Measurements from ENCODE around the gene SRXN1.

The SRXN1 gene

DNA sequence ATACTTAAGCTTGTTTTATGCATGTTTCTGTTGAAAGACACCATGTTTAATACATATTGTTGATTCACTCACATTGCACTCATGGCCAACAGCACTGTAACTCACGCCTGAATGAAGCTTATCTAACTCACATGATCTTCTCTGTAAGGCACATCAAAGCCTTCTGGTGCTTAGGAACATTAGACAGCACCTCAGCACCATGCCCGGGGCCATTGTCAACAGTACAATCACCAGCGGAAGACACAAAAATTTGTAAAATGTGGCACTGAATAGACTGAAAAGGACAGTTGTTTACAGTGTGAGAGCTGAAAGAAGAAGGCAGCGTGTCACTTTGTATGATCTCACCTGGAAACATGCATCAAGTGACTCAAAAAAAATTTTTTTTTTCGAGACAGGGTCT lies 34.0 kb downstream of the SRXN1 start:
- WGBS, 2 experiments (ENCODE audit: insufficient coverage in 2 of 2): 92 to 95% methylated on average over 4 to 5 of the region's 5 CpGs
- Histone ChIP-seq H3K27ac (ENCODE audit: low read depth, low read length, severe bottlenecking) (no peak overlapping the region), H3K4me3 (ENCODE audit: extremely low read depth, insufficient read depth, low read length, poor library complexity, severe bottlenecking) (no peak overlapping the region), H3K4me1 (ENCODE audit: control insufficient read depth, insufficient read depth, low read length, poor library complexity, severe bottlenecking) (peaks cover 8% of the 10 kb centered on the region), H3K9me3 (ENCODE audit: control insufficient read depth, low read length) (peaks cover 10% of the 10 kb centered on the region), H3K36me3 (ENCODE audit: control insufficient read depth, insufficient read depth, low read length) (no peaks in the 10 kb centered on the region)

DNA sequence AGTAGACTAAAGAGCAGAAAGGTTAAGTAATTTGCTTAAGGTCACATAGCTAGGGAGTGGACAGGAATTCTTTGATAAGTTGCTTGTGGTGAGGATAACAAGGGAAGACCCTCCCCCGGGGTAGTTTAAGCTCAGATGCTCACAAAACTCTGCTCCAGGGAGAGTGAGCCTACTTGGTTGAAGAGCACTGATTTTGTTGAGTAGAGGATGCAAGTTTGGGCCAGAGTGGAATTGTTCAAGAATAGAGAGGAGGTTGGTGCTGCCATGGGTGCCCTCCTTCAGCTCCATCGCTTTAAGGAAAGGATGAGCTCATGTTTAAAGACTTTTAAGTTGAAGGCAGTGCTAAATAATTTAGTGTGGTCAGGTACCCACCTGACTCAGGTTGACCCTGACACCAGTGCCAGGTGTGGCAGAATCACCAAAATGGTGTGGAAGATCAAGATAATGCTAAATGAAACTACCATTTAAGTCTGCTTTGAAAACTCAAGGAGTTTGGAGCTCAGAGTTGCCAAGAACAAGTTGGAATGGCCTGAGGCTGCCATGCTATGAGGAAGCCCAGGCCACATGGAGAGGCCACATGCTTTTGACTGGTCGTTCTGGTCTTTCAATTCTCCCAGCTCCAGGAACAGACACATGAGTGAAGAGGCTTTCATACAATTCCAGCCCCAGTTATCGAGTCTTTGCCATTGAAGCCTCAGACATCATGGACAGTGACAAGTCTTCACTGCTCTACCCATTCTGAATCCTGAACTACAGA lies 34.9 kb downstream of the SRXN1 start:
- 96 to 97% methylated on average over 3 to 4 of the region's 4 CpGs for WGBS, 2 experiments (ENCODE audit: insufficient coverage in 2 of 2)
- Histone ChIP-seq H3K4me3 (ENCODE audit: extremely low read depth, insufficient read depth, low read length, poor library complexity, severe bottlenecking) (no peak overlapping the region), H3K9me3 (ENCODE audit: control insufficient read depth, low read length) (peaks cover 10% of the 10 kb centered on the region)

DNA sequence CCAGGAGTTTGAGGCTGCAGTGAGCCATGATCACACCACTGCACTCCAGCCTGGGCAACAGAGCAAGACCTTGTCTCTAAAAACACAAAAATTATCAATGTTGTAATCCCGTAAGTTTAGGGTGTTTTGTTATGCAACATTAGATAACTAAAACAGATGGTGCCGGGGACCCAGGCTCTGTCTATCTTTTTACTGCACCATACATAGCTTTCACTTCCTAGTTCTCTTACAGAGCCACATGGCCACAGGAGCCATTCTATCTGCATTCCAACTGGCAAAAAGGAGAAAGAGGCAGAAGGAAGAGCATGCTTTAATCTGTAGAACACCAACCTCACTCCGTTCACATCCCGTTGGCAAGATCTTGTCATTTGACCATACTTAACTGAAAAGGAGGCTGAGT lies 37.5 kb downstream of the SRXN1 start:
- Histone ChIP-seq H3K9me3 (ENCODE audit: control insufficient read depth, low read length) (peaks cover 10% of the 10 kb centered on the region), H3K36me3 (ENCODE audit: control insufficient read depth, insufficient read depth, low read length) (no peaks in the 10 kb centered on the region), H3K27ac (ENCODE audit: low read depth, low read length, severe bottlenecking) (no peak overlapping the region), H3K4me1 (ENCODE audit: control insufficient read depth, insufficient read depth, low read length, poor library complexity, severe bottlenecking) (peaks cover 15% of the 10 kb centered on the region), H3K4me3 (ENCODE audit: extremely low read depth, insufficient read depth, low read length, poor library complexity, severe bottlenecking) (no peak overlapping the region)
- WGBS, 2 experiments (ENCODE audit: insufficient coverage in 2 of 2): no CpG with 5 or more reads among the region's 4 CpGs

More for the DNA sequence above, 34.9 kb downstream of the SRXN1 start:
- no peak overlapping the region for H3K27ac ChIP-seq (ENCODE audit: low read depth, low read length, severe bottlenecking)
- peaks cover 8% of the 10 kb centered on the region for H3K4me1 ChIP-seq (ENCODE audit: control insufficient read depth, insufficient read depth, low read length, poor library complexity, severe bottlenecking)
- H3K36me3 ChIP-seq (ENCODE audit: control insufficient read depth, insufficient read depth, low read length): no peaks in the 10 kb centered on the region

DNA sequence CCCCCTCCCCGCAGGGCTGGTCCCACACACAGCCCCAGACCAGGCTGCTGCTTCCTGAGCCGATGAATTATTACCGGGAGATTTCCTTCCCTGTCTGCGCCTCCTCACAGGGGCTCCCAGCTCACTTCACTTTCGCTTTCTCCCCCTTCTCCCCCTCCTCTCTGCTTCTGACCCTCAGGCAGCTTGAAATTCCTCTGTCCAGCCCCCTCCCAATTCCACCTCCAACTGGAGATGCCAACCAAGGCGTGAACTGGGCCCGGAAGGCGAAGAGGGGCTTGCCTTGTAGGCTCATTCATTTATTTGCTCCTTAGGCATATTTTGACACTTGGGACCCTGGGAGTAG lies 41.2 kb downstream of the SRXN1 start:
- Histone ChIP-seq H3K4me3 (ENCODE audit: extremely low read depth, insufficient read depth, low read length, poor library complexity, severe bottlenecking) (no peak overlapping the region), H3K27ac (ENCODE audit: low read depth, low read length, severe bottlenecking) (peak overlapping the region; percentile 29), H3K9me3 (ENCODE audit: control insufficient read depth, low read length) (no peaks in the 10 kb centered on the region), H3K36me3 (ENCODE audit: control insufficient read depth, insufficient read depth, low read length) (no peaks in the 10 kb centered on the region), H3K4me1 (ENCODE audit: control insufficient read depth, insufficient read depth, low read length, poor library complexity, severe bottlenecking) (peaks cover 13% of the 10 kb centered on the region)
- 47 to 70% methylated on average over 4 to 7 of the region's 8 CpGs for WGBS, 2 experiments (ENCODE audit: insufficient coverage in 2 of 2)

DNA sequence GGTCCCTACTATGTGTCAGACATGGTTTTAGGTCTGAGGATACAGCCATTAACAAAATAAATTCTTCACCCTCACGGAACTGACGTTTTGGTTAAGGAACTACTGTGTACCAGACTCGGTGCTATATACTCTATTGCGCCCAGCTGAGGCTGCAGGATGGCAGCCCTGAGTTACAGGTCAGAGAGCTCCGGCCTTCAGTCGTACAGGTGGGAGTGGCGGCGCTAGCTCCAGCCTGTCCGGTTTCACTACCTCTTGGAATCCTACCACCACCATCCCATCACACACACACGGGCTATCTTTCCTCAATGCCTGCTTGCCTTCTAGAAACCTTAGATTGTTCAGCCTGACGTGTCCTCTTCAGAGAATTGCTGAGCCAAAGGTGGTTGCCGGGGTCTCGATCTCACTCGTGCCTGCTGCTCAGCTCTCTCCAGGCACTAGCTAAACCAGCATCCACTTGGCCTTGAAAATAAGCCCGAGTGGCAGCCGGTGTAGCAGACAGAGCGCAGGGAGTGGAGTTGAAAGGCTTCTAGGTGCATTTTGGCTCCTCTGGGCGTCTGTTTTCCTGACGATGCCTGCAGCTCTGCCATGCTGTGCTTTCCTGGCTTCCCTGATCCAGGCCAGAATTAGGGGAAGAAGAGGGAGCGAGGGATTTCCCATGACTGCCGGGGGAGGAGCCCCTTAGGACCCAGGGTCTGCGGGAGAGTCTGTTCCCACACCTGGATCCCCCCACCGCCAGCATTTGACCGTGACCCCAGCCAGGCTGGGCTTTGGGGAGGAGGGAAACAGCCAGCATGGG lies 41.8 kb downstream of the SRXN1 start:
- Histone ChIP-seq H3K4me1 (ENCODE audit: control insufficient read depth, insufficient read depth, low read length, poor library complexity, severe bottlenecking) (peaks cover 14% of the 10 kb centered on the region), H3K27ac (ENCODE audit: low read depth, low read length, severe bottlenecking) (peak overlapping the region; percentile 29), H3K9me3 (ENCODE audit: control insufficient read depth, low read length) (no peaks in the 10 kb centered on the region), H3K36me3 (ENCODE audit: control insufficient read depth, insufficient read depth, low read length) (no peaks in the 10 kb centered on the region), H3K4me3 (ENCODE audit: extremely low read depth, insufficient read depth, low read length, poor library complexity, severe bottlenecking) (no peak overlapping the region)
- WGBS, 2 experiments (ENCODE audit: insufficient coverage in 2 of 2): 75 to 88% methylated on average over 18 to 22 of the region's 24 CpGs

DNA sequence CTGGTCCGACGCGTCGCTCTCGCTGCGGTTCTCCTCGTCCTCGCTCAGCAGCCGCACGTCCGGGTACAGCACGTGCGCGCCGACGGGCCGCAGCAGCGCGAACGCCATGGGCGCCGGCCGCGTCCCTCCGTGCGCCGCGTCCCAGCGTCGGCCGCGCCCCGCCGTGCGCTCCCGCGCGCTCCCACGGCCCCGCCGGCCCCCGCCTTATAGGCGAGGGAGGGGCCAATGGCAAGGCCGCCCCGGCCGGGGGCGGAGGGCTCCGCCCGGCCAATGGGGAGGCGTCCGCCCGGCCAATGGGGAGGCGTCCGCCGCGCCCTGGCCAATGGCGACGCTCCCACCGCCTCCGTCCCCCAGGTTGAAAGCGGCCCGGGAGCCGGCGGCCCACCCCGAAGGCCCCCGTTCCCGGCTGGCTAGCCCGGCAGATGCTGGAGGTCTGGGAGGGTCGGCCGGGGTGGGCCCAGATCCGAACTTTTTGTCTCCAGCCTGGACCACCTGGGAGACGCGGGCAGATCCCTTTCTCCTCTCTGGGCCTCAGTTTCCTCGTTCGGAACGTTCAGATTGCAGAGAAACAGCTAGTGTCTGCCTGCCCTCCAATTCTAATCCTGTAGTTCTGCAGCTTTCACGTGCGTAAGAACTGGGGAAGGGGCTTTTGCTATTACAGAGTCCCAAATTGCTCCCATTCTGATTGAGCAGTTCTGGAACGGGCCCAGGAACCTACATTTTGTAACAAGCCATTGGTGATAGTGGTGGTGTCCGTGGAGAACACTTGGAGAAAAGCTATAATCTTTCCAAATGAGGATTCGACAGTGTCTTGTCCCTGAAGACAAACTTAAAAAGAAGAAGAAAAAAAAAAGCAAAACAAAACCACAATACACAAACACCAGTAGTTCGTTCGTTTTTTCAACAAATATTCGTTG lies 42.6 kb downstream of the SRXN1 start, which contains the start of gene TCF15:
Gene TCF15, minus strand, starts transcription at position 180 of the 917 bp plus-strand sequence. Its CDS starts 72 bp downstream, at position 108.
- Histone ChIP-seq H3K36me3 (ENCODE audit: control insufficient read depth, insufficient read depth, low read length) (no peaks in the 10 kb centered on the region), H3K4me1 (ENCODE audit: control insufficient read depth, insufficient read depth, low read length, poor library complexity, severe bottlenecking) (peaks cover 18% of the 10 kb centered on the region), H3K9me3 (ENCODE audit: control insufficient read depth, low read length) (no peaks in the 10 kb centered on the region), H3K27ac (ENCODE audit: low read depth, low read length, severe bottlenecking) (no peak within 1 kb of the TSS), H3K4me3 (ENCODE audit: extremely low read depth, insufficient read depth, low read length, poor library complexity, severe bottlenecking) (peak within 1 kb of the TSS; percentile 35)
- WGBS, 2 experiments (ENCODE audit: insufficient coverage in 2 of 2): 5 to 10% methylated on average over 65 to 76 of the region's 84 CpGs

DNA sequence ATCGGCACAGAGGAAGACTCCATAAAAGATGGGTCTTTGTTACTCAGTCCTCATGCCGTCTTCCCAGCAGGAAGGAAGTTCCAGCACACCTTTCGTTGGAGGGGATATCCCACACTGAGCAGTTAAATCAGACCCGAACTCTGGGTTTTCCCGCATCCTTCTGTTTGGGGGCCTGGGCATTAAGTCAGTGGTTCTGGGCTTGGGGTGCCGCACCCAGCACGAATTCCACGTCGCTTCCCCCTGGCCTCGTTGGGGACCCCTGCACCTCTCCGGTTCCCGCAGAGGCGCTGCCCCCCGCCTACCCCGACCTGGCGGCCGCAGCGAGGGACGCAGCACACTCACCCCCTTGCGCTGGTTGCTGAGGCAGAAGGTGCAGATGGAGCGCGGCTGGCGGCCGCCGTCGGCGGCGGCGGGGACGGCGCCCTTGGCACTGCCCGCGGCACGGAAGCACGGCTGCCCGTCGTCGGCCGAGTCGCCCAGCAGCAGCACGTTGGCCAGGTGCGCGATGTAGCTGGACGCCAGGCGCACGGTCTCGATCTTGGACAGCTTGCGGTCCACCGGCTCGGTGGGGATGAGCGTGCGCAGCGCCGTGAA lies 43.5 kb downstream of the SRXN1 start:
- H3K9me3 ChIP-seq (ENCODE audit: control insufficient read depth, low read length): no peaks in the 10 kb centered on the region
- peaks cover 27% of the 10 kb centered on the region for H3K4me1 ChIP-seq (ENCODE audit: control insufficient read depth, insufficient read depth, low read length, poor library complexity, severe bottlenecking)
- WGBS, 2 experiments (ENCODE audit: insufficient coverage in 2 of 2): 7 to 8% methylated on average over 35 to 48 of the region's 54 CpGs
- no peaks in the 10 kb centered on the region for H3K36me3 ChIP-seq (ENCODE audit: control insufficient read depth, insufficient read depth, low read length)
- no peak overlapping the region for H3K27ac ChIP-seq (ENCODE audit: low read depth, low read length, severe bottlenecking)
- peak overlapping the region; percentile 35 for H3K4me3 ChIP-seq (ENCODE audit: extremely low read depth, insufficient read depth, low read length, poor library complexity, severe bottlenecking)

DNA sequence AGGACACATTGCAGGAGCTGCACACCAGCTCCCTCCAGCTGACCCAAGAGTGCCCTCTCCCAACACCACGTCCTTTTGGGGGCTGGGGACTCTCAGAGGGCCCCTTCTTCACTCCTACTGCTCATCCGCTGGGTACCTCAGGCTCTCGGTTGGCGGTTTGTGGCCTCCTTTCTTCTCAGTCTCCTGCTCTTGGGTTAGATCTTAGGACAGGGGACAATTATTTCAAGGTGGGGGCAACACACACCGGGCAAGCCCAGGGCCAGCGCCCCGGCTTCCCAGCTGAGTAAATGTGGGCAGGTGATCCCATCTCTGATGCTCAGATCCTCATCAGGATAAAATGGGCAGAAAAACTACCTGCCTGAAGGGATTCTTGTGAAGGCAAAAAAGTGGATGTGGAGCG lies 44.0 kb downstream of the SRXN1 start:
- H3K9me3 ChIP-seq (ENCODE audit: control insufficient read depth, low read length): no peaks in the 10 kb centered on the region
- H3K4me3 ChIP-seq (ENCODE audit: extremely low read depth, insufficient read depth, low read length, poor library complexity, severe bottlenecking): peak overlapping the region; percentile 35
- no peak overlapping the region for H3K27ac ChIP-seq (ENCODE audit: low read depth, low read length, severe bottlenecking)
- 79 to 81% methylated on average over 5 to 7 of the region's 8 CpGs for WGBS, 2 experiments (ENCODE audit: insufficient coverage in 2 of 2)
- H3K4me1 ChIP-seq (ENCODE audit: control insufficient read depth, insufficient read depth, low read length, poor library complexity, severe bottlenecking): peaks cover 28% of the 10 kb centered on the region
- no peaks in the 10 kb centered on the region for H3K36me3 ChIP-seq (ENCODE audit: control insufficient read depth, insufficient read depth, low read length)

DNA sequence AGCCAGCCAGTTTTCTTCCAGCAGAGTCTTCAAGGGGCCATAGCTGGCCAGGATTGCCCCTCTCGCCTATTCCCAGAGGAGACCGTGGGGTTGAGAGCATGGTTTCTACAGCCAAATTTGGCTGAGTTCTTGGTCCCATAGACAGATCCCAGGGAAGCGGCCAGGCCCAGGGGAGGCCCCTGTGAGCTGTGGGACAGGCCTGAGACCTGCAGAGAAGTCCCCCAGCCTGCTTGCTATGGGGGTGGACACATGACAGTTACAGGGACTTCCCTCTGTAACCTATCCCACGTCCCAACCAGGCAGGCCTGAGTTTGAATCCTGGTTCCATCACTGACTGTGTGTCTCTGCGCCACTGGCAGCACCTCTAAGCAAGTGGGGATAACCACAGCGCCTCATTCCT lies 45.5 kb downstream of the SRXN1 start:
- Histone ChIP-seq H3K4me3 (ENCODE audit: extremely low read depth, insufficient read depth, low read length, poor library complexity, severe bottlenecking) (no peak overlapping the region), H3K4me1 (ENCODE audit: control insufficient read depth, insufficient read depth, low read length, poor library complexity, severe bottlenecking) (peaks cover 28% of the 10 kb centered on the region), H3K27ac (ENCODE audit: low read depth, low read length, severe bottlenecking) (no peak overlapping the region), H3K9me3 (ENCODE audit: control insufficient read depth, low read length) (no peaks in the 10 kb centered on the region), H3K36me3 (ENCODE audit: control insufficient read depth, insufficient read depth, low read length) (no peaks in the 10 kb centered on the region)
- 90 to 91% methylated on average over 6 of the region's 6 CpGs for WGBS, 2 experiments (ENCODE audit: insufficient coverage in 2 of 2)

DNA sequence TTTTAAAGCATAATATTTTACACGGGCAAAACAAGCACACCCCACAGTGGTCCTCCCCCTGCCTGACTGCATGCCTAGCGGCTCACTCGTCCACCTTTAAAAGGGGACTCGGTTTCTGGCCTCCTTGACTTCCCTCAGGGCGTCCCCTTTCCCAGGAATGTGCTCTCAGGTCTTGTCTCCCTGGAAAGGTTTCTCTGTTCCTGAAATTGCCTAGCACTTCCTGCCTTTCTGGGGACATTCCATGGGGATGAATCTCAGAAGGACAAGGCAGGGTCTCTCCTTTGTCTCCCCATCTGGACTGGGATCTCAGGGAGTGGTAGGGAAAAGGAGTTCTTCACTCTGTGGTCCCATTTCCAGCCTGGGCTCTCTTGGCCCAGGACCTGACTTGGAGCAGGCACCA lies 47.8 kb downstream of the SRXN1 start:
- WGBS, 2 experiments (ENCODE audit: insufficient coverage in 2 of 2): 68 to 69% methylated on average over 4 of the region's 5 CpGs
- H3K36me3 ChIP-seq (ENCODE audit: control insufficient read depth, insufficient read depth, low read length): no peaks in the 10 kb centered on the region
- no peak overlapping the region for H3K4me3 ChIP-seq (ENCODE audit: extremely low read depth, insufficient read depth, low read length, poor library complexity, severe bottlenecking)
- H3K27ac ChIP-seq (ENCODE audit: low read depth, low read length, severe bottlenecking): no peak overlapping the region
- H3K9me3 ChIP-seq (ENCODE audit: control insufficient read depth, low read length): no peaks in the 10 kb centered on the region
- peaks cover 20% of the 10 kb centered on the region for H3K4me1 ChIP-seq (ENCODE audit: control insufficient read depth, insufficient read depth, low read length, poor library complexity, severe bottlenecking)
